ENCODE results near the gene UPK1A.
"Not testable (repeated sequence)": the region's sequence is repeated elsewhere in the genome, so short reads cannot be mapped to it uniquely, and the experiment has no call there.

UPK1A gene

GRCh38 chr19:35718345-35719041, 52.2 kb downstream of the UPK1A start:
- DNase-seq: peak; percentile 68

- DNase-seq: no peak
Measured at GRCh38 chr19:35719402-35720162, 53.3 kb downstream of the UPK1A start.

GRCh38 chr19:35720163-35720524, 53.8 kb downstream of the UPK1A start:
- no peak for DNase-seq

GRCh38 chr19:35720648-35721047, 54.3 kb downstream of the UPK1A start:
- no peak for DNase-seq

GRCh38 chr19:35721374-35721773, 55.1 kb downstream of the UPK1A start:
- no peak for DNase-seq

- no peak for DNase-seq
Measured at GRCh38 chr19:35722461-35722860, 56.1 kb downstream of the UPK1A start.

GRCh38 chr19:35722897-35723296, 56.6 kb downstream of the UPK1A start:
- DNase-seq: no peak

GRCh38 chr19:35723671-35724070, 57.4 kb downstream of the UPK1A start:
- DNase-seq: no peak

- DNase-seq: not testable (repeated sequence)
Measured at GRCh38 chr19:35724132-35724531, 57.8 kb downstream of the UPK1A start.

GRCh38 chr19:35724560-35724959, 58.2 kb downstream of the UPK1A start:
- no peak for DNase-seq

- no peak for DNase-seq
Measured at GRCh38 chr19:35725216-35725861, 59.0 kb downstream of the UPK1A start.

- no peak for DNase-seq
Measured at GRCh38 chr19:35727053-35727955, 61.0 kb downstream of the UPK1A start.

Measured in activated naive CD4-positive, alpha-beta T cell treated with Interleukin-2 at 50 U/mL for 16 hours (primary cell).